K562 (cell line): ENCODE data around the gene LSM4. TPM values are rescaled to one million over a fixed set of nuclear protein-coding genes. Genes with fewer than 3 reads are reported as not detected.

Source experiments
- E2F5 ChIP-seq: sonication (generic); formaldehyde crosslinking; IDR thresholded peaks from 2 replicates; pipeline ENCODE4 v1.8.0; 2022; ENCODE audit warnings: mild to moderate bottlenecking, missing genetic modification reagents
- ESRRA ChIP-seq: fragments of 450-650 bp; IDR thresholded peaks from 2 replicates; pipeline ENCODE4 v1.6.1; 2014; ENCODE audit warnings: low read depth, mild to moderate bottlenecking, moderate library complexity, borderline replicate concordance
- GABPB1 ChIP-seq: sonication (generic); formaldehyde crosslinking; IDR thresholded peaks from 2 replicates; pipeline ENCODE4 v1.8.0; 2022; ENCODE audit warnings: mild to moderate bottlenecking, missing genetic modification reagents
- HCFC1 ChIP-seq: IDR thresholded peaks from 2 replicates; pipeline ENCODE4 v1.6.1; 2012; ENCODE audit warnings: low read depth, low read length, improper control_type of control experiment
- HNRNPL ChIP-seq: fragments of 200-400 bp; formaldehyde crosslinking; IDR thresholded peaks from 2 replicates; pipeline ENCODE4 v1.6.1; 2017; ENCODE audit warnings: low read depth, mild to moderate bottlenecking, low read length
- MYC ChIP-seq, 2 experiments: fragments of 250-450 bp in 1 of 2; sonication (Bioruptor Pico) in 1 of 2; IDR thresholded peaks; 2 replicates each; pipeline versions ENCODE4 v1.5.1 to v1.6.1; 2012 to 2021; ENCODE audit warnings: low read depth in 2 of 2, borderline replicate concordance in 1 of 2, improper control_type of control experiment in 1 of 2, low read length in 1 of 2, mild to moderate bottlenecking in 1 of 2, moderate library complexity in 1 of 2
- NFIX ChIP-seq: fragments of 250-450 bp; sonication (Bioruptor Pico); IDR thresholded peaks from 2 replicates; pipeline ENCODE4 v1.4.0; 2020; ENCODE audit warnings: low read depth, mild to moderate bottlenecking, moderate library complexity
- PHTF2 ChIP-seq: fragments of 250-450 bp; sonication (Bioruptor Pico); IDR thresholded peaks from 2 replicates; pipeline ENCODE4 v1.5.0; 2021; ENCODE audit warnings: mild to moderate bottlenecking
- PPARD ChIP-seq: fragments of 250-450 bp; sonication (Bioruptor Pico); IDR thresholded peaks from 2 replicates; pipeline ENCODE4 v1.8.0; 2022; ENCODE audit warnings: inconsistent platforms, mild to moderate bottlenecking, moderate library complexity
- PREB ChIP-seq: sonication (generic); formaldehyde crosslinking; IDR thresholded peaks from 2 replicates; pipeline ENCODE4 v1.8.1; 2023; ENCODE audit warnings: mild to moderate bottlenecking, missing genetic modification reagents
- RFX1 ChIP-seq: fragments of 450-650 bp; IDR thresholded peaks from 2 replicates; pipeline ENCODE4 v1.6.1; 2016; ENCODE audit warnings: mild to moderate bottlenecking, moderate library complexity
- SMARCB1 ChIP-seq: IDR thresholded peaks from 2 replicates; pipeline ENCODE4 v1.6.1; 2011; ENCODE audit warnings: improper control_type of control experiment, low read depth; ENCODE audit not compliant: insufficient read length
- THRA ChIP-seq: fragments of 450-650 bp; IDR thresholded peaks from 2 replicates; pipeline ENCODE4 v1.6.1; 2017; ENCODE audit warnings: mild to moderate bottlenecking, moderate library complexity
- THRAP3 ChIP-seq: fragments of 450-650 bp; IDR thresholded peaks from 2 replicates; pipeline ENCODE4 v1.6.1; 2016; ENCODE audit warnings: mild to moderate bottlenecking, inconsistent platforms, borderline replicate concordance
- THRB ChIP-seq: fragments of 450-650 bp; formaldehyde crosslinking; conservative IDR thresholded peaks from 2 replicates; pipeline ENCODE4 v1.4.0; 2022; ENCODE audit warnings: mild to moderate bottlenecking, missing genetic modification characterization
- USF2 ChIP-seq: sonication (generic); formaldehyde crosslinking; IDR thresholded peaks from 2 replicates; pipeline ENCODE4 v1.5.0; 2020; ENCODE audit warnings: missing genetic modification reagents
- ZBTB8A ChIP-seq: fragments of 450-650 bp; IDR thresholded peaks from 2 replicates; pipeline ENCODE4 v1.6.1; 2018; ENCODE audit warnings: mild to moderate bottlenecking, moderate library complexity; ENCODE audit not compliant: partially characterized antibody
- ZNF224 ChIP-seq: sonication (generic); formaldehyde crosslinking; IDR thresholded peaks from 2 replicates; pipeline ENCODE4 v1.8.0; 2022; ENCODE audit warnings: mild to moderate bottlenecking, missing genetic modification reagents
- ZNF24 ChIP-seq: fragments of 450-650 bp; IDR thresholded peaks from 2 replicates; pipeline ENCODE4 v1.6.1; 2016
- ZNF263 ChIP-seq: sonication (generic); formaldehyde crosslinking; IDR thresholded peaks from 2 replicates; pipeline ENCODE4 v1.8.0; 2022; ENCODE audit warnings: mild to moderate bottlenecking, missing genetic modification reagents, borderline replicate concordance
- polyA plus RNA-seq, 8 experiments: library from polyadenylated mRNA; depleted of rRNA in 4 of 8; stranded (reverse) in 5 of 8; unstranded in 3 of 8; fragments of >200 nt; fragmentation: Nextera tagmentation in 2 of 8; fragmentation: Illumina TruSeq in 1 of 8; extraction: Ambion mirVana in 2 of 8; extraction: Trizol in 1 of 8; gene quantifications; 2 replicates each; pipeline versions ENCODE4 v1.2.1 to v1.2.3, GENCODE V29; 2011 to 2014; ENCODE audit warnings: inconsistent platforms in 1 of 8, missing spikeins in 1 of 8
- total RNA-seq, 7 experiments: library from RNA; depleted of rRNA in 6 of 7; stranded (reverse); fragments of >200 nt in 6 of 7; fragmentation: Illumina TruSeq in 2 of 7; extraction: Trizol in 2 of 7; gene quantifications; 2 replicates each; pipeline versions ENCODE4 v1.2.1 to v1.2.3, GENCODE V29; 2011 to 2021; ENCODE audit warnings: low replicate concordance in 1 of 7

Gene LSM4
- total and polyA plus RNA-seq, 9 of the 15 experiments (the other 6 are each of a cell fraction or from before 2014, with no cell fraction given): 11.9 to 763 (median 202) TPM

- no peak; the same call in 1 of the 2 replicates for TF ChIP-seq RFX1
- TF ChIP-seq ZNF224: no peak
- TF ChIP-seq E2F5 (CRISPR knock-in tag): no peak
- peak; percentile 53; the same call in 1 of the 2 replicates for TF ChIP-seq MYC (IDR thresholded peaks at IDR 0.05; ENCODE audit: low read depth, low read length)
- TF ChIP-seq MYC (CRISPR knock-in tag; IDR thresholded peaks at IDR 0.05; ENCODE audit: borderline replicate concordance, low read depth): no peak
- no peak for TF ChIP-seq PPARD (CRISPR knock-in tag)
- no peak for TF ChIP-seq ZBTB8A
- no peak for TF ChIP-seq THRB (CRISPR knock-in tag)
- TF ChIP-seq PREB (CRISPR knock-in tag): no peak
- no peak; the same call in 1 of the 2 replicates for TF ChIP-seq USF2
- peak; percentile 72 for TF ChIP-seq GABPB1 (CRISPR knock-in tag)
- TF ChIP-seq ZNF263 (CRISPR knock-in tag): peak; percentile 94
- TF ChIP-seq PHTF2 (CRISPR knock-in tag): no peak
- no peak for TF ChIP-seq HCFC1
- TF ChIP-seq THRA: no peak
- no peak for TF ChIP-seq THRAP3
- TF ChIP-seq SMARCB1: no peak
- no peak for TF ChIP-seq ESRRA
- TF ChIP-seq HNRNPL: peak; percentile 75; the same call in 1 of the 2 replicates
- no peak for TF ChIP-seq NFIX
- no peak for TF ChIP-seq ZNF24
These were observed 31.1 kb downstream of the LSM4 start (continued) for GRCh38 chr19:18291590-18292461.
